ENCODE measurements around the gene HDX.

- TF ChIP-seq YY1 (IDR thresholded peaks at IDR 0.05), result no peak
- TF ChIP-seq CTCF (IDR thresholded peaks at IDR 0.05; ENCODE audit: low read depth, low read length, missing input control), result no peak
- no peak for TF ChIP-seq HNF4A (conservative IDR thresholded peaks at IDR 0.05)
- TF ChIP-seq JUND (IDR thresholded peaks at IDR 0.05), result no peak
- no peak for TF ChIP-seq FOXA2 (IDR thresholded peaks at IDR 0.05)
- TF ChIP-seq REST (IDR thresholded peaks at IDR 0.05), result no peak
- TF ChIP-seq TAF1 (conservative IDR thresholded peaks at IDR 0.05), result no peak
- no peak for TF ChIP-seq EGR1 (IDR thresholded peaks at IDR 0.05; ENCODE audit: low read depth in 2 of 2)
- no peak for TF ChIP-seq GABPA (IDR thresholded peaks at IDR 0.05 in 1 of 2, conservative IDR thresholded peaks at IDR 0.05 in 1 of 2)
- no peak for TF ChIP-seq MAX (IDR thresholded peaks at IDR 0.05)
- TF ChIP-seq RXRA (IDR thresholded peaks at IDR 0.05), result no peak
- no peak for TF ChIP-seq SP1 (IDR thresholded peaks at IDR 0.05)
- no peak for TF ChIP-seq ZBTB33 (IDR thresholded peaks at IDR 0.05)
- no peak for TF ChIP-seq RAD21 (IDR thresholded peaks at IDR 0.05)
These were observed 14.6 kb downstream of the HDX start for GRCh38 chrX:84487365-84488353.

Measured in liver (tissue), 3 donors.